HG02642 (cell line): Measurements from ENCODE around the gene JUP.
"Not testable (repeated sequence)": the region's sequence is repeated elsewhere in the genome, so short reads cannot be mapped to it uniquely, and the experiment has no call there.

Source experiments
- ATAC-seq: cut with Tn5 transposase; IDR thresholded peaks from one replicate; pipeline ENCODE4 v1.9.1; 2021; ENCODE audit warnings: mild to moderate bottlenecking; ENCODE audit not compliant: unreplicated experiment, poor library complexity

Gene JUP

DNA sequence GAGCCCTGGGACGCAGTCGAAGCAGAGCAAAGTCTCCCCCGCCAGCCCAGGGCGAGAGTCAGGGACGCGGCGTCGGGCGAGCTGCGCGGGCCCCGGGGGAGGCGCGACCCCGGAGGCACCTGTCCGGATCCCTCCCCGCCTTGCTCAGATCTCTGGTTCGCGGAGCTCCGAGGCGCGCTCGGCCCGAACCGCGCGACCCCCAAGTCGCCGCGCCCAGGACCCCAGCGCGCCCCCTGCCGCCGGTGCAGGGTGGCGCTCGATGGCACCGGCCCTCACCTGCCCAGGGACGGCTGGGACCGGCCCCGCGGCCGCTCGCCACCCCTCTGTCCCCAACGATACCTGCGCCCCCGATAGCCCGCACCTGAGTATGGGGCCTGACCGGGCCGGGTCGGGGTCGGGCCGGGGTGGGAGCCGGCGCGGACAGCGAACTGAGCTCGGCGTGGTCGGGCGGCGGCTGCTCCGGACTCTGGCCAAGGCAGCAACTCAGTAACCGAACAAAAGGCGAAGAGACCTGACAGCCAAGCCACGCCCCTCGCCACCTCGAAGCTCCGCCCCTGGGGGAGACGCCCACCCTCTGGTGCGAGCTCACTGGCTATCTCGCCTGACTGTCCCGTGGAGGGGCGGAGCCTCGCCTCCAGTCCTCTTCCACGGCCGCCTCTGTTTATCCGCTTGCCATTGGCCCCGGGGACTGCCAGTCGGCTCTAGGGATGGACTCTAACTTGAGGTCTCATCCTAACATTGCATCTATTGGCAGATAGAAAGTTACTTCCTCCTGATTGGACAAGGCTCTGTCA lies at the start of gene JUP:
TSS of gene JUP (minus strand) at position 485 of the 794 bp plus-strand sequence. CDS start 14,857 bp downstream, outside the sequence.
- ATAC-seq = peak; percentile 75

GRCh38 chr17:41835800-41836549 lies 49.5 kb upstream of the JUP start, which contains the start of gene NT5C3B:
NT5C3B (minus strand) TSS chr17:41836232; CDS start chr17:41836193, 39 bp downstream.
- ATAC-seq = peak; percentile 73

GRCh38 chr17:41835214-41835799 lies 48.8 kb upstream of the JUP start:
- ATAC-seq = peak; percentile 28

DNA sequence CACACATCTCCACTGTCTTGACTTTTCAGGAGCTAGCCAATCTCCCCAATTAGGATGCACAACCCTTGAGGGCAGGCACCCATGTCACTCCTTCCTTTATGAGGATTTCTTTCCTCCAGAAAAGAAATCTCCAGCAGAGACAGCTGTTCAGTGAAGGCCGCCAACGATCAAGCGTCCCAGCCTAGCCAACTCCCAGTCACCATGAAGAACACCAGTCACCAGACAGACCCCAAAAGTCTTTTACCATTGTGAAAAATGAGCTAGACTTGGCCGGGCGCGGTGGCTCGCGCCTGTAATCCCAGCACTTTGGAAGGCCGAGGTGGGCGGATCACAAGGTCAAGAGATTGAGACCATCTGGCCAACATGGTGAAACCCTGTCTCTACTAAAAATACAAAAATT lies 43.5 kb upstream of the JUP start:
- ATAC-seq = not testable (repeated sequence)

DNA sequence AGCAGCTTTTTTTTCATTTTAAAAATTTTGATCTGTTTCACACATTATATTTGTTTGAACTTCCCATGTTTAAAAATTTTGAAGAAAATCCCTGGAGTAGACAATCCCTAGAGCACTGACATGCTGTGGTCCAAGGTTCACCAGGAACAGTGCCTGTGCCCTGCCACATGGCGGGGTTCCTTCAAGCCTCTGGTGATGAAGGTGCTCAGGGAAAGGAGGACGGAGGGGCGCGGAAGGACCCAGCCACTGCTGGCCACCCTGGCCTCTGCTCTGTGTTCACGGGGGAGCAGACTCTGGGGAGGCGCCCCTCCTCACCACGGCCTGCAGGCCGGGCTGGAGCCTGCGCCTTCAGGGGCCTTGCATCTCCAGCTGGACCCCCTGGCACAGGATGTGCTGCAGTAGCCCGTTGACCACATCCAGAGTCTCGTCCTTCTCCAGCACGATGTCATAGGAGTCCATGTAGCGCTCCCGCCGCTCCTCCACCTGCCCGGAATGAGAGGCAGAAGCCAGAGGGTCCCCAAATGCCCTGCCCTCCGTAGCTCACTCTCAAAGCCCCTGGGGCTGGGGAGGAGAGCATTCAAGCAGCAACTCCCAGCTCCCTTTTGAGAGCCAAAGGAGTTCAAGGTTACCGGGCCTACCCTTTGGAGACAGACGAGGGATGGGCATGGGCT lies 38.8 kb upstream of the JUP start:
- no peak for ATAC-seq

- no peak for ATAC-seq
Observed at GRCh38 chr17:41824086-41824485, 37.6 kb upstream of the JUP start.

- ATAC-seq = no peak
Observed at GRCh38 chr17:41823580-41823979, 37.1 kb upstream of the JUP start.

- no peak for ATAC-seq
Observed at GRCh38 chr17:41823141-41823524, 36.6 kb upstream of the JUP start.

DNA sequence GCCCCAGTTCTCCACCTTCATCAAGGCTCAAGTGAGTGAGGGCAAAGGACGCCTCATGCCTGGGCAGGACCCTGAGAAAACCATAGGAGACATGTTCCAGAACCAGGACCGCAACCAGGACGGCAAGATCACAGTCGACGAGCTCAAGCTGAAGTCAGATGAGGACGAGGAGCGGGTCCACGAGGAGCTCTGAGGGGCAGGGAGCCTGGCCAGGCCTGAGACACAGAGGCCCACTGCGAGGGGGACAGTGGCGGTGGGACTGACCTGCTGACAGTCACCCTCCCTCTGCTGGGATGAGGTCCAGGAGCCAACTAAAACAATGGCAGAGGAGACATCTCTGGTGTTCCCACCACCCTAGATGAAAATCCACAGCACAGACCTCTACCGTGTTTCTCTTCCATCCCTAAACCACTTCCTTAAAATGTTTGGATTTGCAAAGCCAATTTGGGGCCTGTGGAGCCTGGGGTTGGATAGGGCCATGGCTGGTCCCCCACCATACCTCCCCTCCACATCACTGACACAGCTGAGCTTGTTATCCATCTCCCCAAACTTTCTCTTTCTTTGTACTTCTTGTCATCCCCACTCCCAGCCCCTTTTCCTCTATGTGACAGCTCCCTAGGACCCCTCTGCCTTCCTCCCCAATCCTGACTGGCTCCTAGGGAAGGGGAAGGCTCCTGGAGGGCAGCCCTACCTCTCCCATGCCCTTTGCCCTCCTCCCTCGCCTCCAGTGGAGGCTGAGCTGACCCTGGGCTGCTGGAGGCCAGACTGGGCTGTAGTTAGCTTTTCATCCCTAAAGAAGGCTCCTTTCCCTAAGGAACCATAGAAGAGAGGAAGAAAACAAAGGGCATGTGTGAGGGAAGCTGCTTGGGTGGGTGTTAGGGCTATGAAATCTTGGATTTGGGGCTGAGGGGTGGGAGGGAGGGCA lies 36.0 kb upstream of the JUP start:
- ATAC-seq = no peak

DNA sequence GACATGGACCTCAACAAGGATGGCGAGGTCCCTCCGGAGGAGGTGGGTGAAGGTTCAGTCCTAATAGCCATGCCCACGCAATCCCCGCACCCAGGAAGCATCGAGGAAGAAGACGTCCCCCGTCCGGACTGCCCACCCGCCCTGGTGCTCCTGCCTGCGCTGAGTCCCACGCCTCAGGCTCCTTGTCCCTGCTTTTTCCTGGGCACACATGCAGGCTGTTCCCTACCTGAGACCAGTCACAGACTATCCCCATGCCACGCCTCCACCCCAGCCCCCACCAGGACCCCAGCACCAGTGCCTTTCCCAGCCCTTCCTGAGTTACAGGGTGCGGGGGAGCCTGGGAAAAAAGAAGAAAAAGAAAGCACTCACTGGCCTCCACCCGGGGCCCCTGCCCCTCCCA lies 35.3 kb upstream of the JUP start:
- no peak for ATAC-seq

GRCh38 chr17:41818024-41818423 lies 31.5 kb upstream of the JUP start:
- no peak for ATAC-seq

DNA sequence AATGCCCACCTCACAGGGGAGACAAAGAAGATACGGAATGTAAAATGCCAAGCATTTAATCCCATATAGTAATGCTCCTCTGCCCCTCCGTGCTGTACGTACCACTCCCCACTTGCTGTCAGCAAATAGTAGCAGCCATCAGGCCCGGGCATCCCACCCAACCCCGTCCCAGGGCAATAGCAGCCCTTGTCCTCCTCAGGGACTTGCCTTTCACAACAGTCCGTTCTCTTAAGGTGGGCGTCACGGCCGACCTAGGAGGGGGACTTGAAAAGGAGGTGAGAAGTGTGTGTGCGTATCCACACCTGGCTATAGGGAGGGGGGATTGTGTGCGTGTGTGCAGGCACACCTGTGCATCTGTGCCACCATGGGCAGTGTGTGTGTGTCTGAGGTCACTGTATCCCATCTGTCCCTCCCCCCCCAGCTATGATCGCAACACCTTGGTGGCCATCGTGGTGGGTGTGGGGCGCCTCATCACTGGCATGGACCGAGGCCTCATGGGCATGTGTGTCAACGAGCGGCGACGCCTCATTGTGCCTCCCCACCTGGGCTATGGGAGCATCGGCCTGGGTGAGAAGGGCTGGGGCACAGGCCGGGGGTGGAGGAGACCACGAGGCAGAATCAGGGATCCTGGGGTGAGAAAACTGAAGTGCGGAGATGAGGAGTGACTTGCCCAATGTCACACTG lies 30.3 kb upstream of the JUP start:
- no peak for ATAC-seq

GRCh38 chr17:41814195-41814594 lies 27.7 kb upstream of the JUP start:
- ATAC-seq = no peak

DNA sequence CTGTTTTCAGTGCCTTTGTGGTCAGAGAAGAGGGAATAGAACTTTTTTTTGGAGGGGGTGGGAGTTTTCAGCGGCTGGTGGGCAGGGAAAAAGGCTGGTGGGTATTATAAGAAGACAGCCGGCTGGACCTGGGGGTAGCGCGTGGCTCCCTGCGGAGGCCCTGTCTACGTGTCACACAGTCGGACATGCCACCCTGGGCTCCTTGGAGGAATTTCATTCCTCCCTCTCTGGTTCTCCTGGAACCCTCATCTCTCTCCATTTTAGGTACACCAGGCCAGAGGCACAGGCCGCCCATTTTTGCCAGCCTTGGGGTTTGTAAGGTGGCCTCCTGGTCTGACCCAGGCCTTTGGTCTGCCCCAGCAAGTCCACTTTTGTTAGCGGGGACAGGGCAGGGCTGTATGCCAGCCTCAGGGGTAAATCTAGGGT lies 27.2 kb upstream of the JUP start:
- ATAC-seq = no peak

GRCh38 chr17:41813152-41813680 lies 26.7 kb upstream of the JUP start:
- ATAC-seq = no peak

DNA sequence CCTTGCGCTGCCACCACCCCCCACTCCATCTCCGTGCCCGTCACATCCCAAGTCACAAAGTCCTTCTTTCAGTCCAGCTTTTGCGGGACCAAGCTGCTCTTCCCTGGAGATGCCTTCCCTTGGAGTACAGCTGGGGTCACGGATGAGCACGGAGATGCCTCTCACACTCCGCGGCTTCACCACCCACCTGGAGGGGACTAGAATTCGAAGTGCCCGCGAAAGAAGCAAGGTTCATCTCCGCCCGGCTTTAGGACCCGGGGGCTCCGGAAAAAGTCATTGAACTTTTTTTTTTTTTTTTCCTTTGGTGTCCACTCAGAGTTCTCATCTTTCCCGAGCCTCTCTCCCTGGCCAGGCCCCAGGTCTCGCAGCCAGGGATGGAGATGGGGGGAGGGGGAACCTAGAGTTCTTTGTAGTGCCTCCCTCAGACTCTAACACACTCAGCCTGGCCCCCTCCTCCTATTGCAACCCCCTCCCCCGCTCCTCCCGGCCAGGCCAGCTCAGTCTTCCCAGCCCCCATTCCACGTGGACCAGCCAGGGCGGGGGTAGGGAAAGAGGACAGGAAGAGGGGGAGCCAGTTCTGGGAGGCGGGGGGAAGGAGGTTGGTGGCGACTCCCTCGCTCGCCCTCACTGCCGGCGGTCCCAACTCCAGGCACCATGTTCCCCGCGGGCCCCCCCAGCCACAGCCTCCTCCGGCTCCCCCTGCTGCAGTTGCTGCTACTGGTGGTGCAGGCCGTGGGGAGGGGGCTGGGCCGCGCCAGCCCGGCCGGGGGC lies 26.1 kb upstream of the JUP start, which contains the start of gene FKBP10:
TSS of gene FKBP10 (plus strand) at position 624 of the 771 bp plus-strand sequence. CDS start at position 655, 31 bp downstream.
- ATAC-seq = no peak

GRCh38 chr17:41811549-41812380 lies 25.3 kb upstream of the JUP start, which contains the start of gene P3H4:
P3H4 (minus strand) TSS chr17:41811949; CDS start chr17:41811915, 34 bp downstream.
- ATAC-seq = peak; percentile 68
